GM19467 (cell line): ENCODE measurements around the gene VILL.

Experiments
- ATAC-seq: cut with Tn5 transposase; IDR thresholded peaks from one replicate; pipeline ENCODE4 v1.9.1; 2021; ENCODE audit warnings: mild to moderate bottlenecking, moderate library complexity; ENCODE audit not compliant: unreplicated experiment

VILL gene

DNA sequence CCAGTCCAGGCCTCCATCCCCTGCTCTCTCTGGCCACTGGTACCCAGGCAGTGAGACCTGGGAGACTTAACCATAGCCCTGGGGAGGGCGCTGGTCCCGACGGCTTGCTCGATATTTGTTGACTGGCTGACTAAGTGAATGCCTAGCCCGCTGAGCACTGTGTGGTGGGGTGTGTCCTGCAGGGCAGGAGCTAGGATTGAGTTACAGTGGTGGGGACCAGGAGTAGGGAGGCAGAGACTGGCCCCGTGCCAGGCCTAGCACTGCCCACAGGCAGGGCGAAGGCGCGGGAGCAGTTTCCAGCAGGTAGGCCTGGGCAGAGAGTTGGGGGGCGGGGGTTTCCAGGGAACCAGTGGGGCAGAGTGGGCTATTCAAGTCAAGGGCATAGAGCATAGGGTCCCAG is at the start of gene VILL:
VILL (plus strand) TSS at position 260 of the 400 bp plus-strand sequence. CDS start 2,887 bp downstream, outside the sequence.
- ATAC-seq = no peak

DNA sequence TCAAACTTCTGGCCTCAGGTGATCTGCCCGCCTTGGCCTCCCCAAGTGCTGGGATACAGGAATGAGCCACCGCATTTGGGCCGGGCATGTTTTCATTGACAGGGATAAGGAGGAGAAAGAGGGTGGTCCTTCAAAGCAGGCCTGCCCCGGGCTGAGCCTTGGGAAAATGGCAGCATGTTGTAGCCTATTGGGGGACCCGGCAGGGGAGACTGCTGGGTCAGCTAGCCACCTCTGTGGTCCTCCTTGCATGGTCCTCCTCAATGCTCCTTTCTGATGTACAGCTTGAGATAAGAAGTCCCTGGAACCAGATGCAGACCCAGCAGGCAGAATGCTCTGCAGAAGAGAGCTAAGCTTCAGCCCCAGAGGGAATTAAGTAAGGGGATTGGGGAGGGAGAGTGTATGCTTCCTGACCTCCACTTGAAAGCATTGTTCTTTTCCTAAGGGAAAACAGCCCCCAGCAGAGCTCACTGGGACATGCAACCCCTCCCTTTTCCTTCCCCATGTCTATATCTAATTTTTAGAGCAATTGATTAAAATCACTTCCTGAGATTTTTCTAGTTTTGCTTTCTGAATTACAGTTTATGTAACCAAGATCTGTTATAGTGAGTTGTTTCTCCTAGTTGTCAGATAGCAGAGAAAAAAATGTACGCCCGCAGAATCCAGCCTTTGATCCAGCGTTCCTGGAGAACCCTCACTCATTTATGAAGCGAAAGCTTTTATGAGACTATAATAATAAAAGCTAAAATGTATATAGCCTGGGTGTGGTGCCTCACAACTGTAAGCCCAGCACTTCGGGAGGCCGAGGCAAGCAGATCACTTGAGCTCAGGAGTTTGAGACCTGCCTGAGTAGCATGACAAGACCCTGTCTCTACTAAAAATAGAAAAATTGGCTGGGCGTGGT is 48.7 kb upstream of the VILL start:
- ATAC-seq = no peak

DNA sequence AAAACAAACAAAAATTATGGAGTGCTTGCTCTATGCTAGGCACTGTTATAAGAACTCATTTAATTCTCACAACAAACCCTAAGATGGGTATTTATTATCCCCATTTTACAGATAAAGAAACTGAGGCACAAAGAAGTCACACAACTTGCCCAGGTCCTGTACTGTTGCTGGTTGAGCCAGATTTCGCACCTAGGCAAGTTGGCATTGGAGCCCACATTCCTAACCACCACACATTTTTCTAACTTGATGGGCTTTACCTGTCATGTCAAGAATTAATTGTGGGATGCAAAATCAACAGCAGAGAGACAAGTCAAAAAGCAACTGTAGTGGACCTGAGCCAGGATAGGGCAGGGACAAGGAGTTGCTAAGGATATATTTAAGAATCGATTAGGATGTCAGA is 47.9 kb upstream of the VILL start:
- no peak for ATAC-seq

DNA sequence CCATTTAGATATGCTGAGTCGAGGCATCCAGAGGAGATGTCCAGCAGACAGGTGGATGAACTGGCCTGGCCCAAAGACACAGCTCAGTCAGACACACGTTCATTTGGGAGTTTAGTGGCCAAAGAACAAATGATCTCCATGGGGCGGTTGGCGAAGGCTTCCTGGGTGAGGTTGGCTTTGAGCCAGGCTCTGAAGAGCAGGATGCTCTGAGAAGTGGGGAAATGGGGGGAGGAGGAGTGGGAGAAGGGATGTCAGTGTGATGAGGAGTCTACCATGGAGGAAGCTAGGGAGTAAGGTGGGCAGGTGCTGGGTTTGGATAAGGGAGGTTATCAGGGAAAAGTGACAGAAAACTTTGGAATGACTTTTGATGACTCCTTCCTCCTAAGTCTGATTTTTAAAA is 47.5 kb upstream of the VILL start:
- no peak for ATAC-seq

DNA sequence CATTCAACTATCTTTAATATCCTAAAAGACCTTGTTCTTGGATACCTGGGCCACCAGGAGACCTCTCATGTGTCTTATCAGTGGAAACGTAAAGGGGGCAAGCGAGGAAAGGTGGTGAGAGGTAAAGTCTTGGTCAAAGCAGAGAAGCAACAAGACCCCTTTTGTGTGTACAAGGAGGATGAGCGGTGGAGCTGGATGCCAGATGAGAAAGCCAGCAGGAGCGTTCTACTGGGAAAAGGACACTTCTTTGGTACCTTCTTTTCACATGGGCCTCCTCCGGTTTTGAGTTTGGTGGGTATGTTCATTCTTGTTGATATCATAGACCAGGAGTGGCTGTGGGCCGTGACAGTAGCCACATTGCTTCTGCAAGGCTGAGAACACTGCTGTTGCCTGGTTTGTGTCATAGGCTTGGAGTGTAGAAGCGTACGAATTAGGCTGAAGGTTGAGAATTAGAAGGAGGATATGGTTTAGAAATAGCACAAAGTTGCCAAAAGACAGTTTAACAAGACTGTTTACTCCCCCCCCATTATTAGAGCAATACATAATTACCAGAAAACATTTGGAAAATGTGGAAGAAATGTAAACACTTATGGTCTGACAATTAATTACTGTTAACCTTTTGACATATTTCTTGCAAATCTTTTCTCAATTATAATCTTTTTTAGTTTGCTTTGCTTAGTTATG is 46.8 kb upstream of the VILL start:
- ATAC-seq = no peak

DNA sequence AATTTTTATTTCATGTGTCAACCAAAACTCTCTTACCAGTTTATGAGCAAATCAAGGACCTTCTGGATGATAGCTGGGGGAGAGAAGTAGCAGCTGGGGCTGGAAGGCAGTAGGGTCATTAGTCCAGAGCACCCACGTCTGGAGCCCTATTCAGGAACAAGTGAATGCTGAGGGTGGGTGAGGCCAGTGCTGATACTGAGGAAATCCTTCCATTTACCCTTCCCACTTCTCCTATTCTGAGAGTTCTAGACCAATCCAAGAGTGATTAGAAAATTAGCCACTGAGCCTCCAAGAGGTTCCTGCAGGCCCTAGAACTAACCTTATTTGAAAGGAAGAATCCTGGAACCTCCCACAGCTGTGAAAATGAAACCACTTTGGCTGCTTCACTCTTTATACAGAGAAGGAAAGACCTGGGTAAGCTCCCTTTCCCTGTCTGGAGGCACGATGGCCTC is 46.2 kb upstream of the VILL start:
- ATAC-seq = no peak

DNA sequence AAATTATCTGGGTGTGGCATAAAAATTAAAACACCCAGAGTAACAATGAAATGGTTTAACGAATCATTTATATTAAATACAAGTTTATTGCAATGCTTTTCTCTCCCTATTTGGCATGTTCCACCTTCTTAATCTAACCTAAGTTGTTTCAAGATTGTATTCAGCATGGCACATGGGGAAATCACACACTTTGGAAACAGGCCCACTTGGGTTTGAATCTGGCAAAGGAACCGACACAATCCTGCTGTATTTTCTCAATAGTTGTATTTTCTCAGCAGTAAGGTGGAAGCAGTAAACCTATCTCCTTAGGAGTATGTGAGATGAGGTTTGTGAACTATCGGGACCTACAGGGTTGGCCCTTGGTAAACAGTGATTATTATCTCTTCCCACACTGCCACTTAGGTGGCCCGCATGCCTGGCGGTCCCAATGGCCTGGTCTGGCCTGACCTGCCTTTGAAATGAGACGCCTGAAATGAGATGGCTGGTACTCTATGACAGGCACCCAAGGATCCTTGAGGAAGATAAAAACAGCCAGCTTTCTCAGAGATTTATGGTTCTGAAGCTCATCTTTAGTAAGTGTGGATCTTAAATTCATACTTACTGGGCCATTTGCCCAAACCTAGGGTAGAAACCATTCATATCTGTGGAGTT is 45.3 kb upstream of the VILL start:
- no peak for ATAC-seq

DNA sequence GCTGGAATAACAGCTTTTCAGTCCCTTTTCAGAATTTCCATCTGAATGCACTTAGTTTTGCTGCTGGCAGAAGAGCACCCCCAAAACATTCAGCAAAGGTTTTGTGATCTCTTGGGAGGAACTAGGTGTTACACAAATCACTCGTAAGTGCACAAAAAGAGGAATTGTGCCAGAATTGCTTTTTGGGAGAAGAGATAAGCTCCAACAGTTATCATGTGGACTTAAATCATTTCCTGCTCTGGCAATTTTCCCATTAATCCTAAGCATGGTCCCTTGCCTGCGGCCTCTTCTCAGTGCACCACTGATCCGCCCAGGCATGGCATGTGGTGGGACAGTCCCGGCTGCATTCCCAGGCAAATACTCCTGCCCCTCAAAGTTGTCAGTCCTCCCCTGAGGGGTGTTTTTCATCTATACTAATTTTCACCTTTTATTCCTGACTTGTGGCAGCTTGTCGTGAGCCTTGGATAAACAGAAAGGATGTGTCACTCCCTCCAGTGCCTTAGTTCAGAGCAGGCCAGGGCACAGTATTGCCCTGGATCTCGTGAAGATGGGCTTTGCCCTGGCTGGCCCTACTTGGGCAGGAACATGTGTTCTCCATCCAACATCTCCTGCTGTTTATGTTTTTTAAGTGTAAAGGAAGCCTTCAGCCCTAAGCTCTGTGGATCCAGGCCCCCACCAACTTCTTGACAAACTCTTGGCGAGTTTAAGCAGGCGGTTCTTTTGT is 44.6 kb upstream of the VILL start:
- no peak for ATAC-seq

DNA sequence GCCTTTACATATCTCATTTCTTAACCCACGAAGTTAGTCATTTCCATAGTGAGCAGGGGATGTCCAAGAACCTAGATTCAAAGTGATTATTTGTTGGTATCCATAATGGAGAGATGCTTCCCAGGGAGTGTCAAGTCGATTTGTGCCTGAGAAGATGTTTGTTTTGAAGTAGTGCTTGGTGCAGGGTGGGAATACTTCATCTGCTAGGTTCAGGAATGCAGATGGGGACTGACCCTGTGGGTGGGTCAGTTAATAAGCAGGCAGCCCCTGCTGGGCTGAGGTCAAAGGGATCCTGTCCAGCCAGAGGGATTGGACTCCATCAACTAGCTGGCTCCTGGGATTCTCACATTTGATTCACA is 44.1 kb upstream of the VILL start:
- ATAC-seq = no peak

DNA sequence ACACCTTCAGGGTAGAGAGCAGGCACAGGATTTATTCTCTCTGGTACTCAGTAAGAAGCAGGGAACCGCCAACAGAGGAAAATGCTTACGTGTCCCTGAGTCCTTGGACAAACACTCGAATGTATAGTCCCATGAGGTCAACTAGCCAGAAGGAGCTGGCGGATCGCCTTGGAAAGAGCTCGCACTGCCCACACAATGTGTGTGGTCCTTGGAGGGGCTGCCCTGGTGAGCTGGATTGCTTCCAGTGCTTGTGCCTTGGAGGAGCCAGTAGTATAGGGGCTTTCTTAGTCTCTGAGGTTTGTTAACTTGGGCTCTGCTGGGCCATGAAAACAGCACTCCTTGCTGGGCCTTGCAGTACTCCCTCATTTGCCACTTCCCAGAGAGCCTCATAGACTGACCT is 40.7 kb upstream of the VILL start:
- ATAC-seq = no peak

DNA sequence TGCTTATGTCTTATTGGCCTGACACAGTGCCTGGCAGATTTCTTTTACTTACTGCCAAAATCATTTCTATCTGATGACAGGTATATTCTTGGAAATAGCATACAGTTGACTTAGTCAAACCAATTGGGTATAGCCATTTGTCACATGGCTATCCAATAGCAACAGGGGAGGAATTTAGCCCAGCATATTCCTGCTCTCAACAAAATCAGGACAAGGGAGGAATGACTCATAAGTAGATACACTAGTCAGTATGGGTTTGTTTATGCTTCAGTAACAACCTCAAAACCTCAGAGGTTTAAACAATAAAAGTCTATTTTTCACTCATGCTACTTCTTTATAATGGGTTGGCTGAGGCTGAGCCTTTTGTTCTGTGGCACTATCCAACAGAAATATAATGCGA is 38.0 kb upstream of the VILL start:
- no peak for ATAC-seq

DNA sequence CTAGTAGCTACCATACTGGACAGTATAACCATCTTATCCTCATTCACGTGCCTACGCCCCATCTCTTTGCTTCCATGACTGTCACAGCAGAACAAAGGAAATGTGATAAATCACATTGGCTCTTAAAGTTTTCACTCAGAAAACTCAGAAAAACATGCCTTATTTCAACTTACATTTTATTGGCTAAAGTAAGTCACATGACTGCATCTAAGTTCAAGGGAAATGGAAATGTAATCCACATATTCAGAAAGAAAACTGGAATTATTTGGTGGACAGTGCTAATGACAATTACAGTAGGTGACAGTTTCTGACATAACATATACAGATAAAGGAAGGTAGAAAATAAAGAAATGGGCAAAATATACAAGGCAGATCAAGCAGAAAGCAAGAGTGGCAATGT is 37.4 kb upstream of the VILL start:
- ATAC-seq = no peak

DNA sequence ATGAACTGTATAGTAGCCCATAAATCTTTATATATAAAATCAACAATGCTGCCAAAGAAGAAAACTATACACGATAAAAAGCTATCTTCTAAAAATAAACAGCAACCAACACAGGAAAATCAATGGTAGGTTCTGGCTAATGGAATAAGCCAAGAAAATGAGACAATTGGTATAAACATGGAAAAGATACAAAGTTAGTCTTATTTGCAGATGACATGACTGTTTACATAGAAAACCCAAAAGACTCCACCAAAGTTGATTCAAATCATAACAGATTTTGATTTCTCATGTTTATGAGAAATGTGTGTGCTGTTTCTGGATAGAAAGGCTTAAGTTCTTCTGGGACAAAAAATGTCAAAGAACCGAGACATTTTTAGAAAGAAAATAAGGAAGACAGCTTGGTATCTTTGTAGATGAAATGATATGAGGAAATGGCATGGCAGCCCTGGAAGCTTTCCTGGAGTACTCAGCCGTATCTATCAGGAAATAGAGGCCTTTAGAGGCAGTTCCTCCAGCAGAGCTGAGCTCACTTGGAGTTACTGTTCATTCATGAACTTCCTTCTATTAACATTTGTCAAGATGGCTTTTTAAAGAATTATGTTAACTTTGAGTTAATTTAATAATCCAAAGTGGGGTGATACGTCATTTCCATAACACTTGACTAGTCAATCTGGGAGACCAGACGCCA is 36.7 kb upstream of the VILL start:
- ATAC-seq = no peak

DNA sequence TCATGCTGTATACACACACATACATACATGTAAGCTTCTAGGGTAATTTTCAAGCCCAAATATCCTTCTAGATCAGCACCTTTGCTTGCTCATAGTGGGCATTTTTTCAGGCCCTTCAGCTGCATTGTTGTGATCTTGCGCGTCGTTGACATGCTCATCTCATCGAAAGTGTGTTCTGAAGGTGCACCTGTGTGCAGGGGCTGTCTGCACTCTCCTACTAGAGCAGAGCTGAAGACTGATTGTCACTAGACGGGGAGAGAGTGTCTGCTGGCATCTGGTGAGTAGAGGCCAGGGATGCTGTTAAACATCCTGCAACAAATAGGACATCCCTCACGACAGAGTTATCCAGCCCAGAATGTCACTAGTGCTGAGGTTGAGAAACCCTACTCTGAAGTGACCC is 35.7 kb upstream of the VILL start:
- ATAC-seq = no peak

DNA sequence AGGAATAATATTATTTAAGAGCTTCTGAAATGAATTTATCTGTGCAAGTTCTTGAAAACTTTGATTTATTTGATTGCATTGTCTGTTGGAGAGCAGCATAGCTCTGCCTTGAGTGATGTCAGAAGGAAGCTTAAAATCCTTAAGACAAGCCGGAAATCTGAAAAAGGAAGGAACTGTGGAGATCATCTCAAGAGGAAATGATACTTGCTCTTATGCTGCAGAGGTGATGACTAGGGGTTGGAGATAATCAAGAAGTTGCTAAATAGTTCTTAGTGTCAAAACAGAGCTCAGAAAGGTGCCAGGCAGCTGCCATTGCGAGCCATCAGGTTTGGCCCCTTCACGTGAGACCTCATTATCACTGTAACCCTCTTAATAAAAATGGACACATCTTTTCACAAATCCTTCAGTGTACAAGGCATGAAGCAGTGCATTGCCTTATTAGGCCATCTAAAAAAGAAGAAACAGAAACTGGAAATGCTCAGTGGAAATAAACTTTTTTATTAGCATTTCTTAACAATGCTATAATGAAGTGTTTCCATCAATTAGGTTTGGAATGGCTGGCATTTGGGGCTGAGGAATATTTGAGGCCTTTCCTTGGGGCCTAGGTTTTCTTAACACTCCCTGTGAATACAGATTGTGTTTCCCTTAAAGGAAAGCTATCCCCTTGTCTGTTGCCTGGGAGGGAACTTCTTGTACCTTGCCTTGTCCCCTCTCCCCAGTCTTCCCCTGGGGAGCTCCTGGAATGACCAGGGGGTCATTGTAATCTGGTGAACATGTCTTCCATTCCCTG is 34.5 kb upstream of the VILL start:
- no peak for ATAC-seq

DNA sequence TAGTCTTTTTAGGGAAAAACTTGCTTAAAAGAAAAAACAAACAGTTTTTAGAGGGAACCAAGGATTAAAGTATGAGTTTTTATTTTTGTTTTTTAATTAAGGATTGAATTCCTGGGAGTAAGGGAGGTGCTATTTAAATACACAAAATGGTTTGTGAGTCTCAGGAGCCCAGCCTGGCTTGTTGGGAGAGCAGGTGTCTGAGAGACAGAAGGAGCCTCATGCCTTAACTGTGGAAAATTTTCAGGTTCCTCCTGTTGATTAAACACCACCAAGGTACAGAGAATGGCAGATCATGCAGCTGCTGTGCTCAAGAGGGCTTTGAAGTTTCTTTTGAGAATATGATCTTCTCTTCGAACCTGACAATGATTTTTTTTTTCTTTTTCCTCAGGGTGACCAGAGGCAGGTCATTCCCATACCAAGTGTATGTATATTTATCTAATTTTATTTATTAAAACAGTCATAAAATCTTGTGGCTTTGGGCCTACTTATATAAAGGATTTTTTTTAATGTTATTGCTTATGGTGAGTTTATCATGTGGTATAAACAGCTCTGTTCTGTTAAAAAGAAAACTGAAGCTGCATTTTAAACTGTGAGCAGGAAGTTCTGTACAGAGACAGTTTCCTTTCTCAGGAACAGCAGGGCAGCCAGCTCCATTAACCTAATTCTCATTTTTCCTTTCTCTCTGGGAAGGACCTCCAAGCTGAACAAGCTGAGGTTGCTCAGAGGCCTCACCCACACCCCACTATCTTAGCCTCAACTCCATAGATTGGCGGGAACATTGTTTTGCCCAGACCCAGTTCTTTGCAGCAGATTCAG is 33.7 kb upstream of the VILL start:
- no peak for ATAC-seq

DNA sequence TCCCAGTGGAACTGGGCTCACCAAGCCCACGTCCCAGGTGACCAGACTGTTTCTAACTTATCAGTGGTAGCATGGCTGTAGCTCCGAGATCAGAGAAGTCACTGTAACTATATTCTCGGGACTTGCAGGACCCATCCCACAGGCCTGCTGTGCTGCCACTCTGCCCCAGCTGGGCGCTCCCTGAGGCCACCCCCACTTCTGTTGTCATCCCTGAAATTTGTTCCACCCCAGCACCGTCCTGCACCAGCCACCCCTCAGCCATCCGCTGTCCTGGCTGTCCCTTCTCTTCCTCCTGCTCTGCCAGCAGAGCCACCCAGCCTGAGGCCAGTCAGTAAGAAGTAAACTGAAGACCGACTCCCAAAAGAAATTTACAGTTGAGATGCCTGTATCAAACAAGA is 33.0 kb upstream of the VILL start:
- ATAC-seq = no peak

DNA sequence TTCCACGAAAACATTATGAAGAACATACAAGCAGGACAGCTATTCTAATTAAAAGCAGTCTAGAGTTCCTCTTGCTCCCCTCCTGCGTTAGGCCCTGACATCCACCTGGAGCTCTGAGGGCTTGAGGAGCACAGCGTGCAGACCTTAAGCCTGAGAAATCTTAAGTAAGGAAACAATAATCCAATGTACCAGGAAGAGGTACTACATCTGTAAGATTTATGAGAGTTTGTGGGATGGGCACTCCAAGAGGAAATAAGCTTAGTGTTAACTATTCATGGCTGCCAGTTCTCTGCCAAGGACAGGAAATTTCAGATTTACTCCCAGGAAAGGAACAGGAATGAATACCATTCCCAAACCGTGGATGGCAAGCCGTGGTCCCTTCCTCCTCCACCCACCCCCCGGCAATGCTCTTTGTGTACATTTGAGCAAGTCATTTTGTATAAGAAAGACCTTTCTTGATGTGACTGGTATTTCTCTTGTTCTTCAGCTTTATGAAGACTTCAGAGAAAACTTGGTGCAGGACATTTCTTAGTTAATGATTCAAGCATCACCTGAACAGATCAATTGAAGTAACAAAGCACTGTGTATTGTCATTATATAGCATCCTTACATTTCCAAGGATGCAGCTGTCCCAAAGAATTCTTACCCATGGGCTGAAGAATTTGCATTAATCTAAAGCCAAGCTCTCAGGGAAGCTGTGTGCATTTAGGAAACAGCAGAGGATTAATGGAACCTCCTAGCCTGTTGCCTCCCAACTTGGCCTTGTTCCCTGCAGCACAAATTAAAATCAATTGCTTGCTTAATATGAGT is 28.8 kb upstream of the VILL start:
- no peak for ATAC-seq
